Astrocyte (in vitro differentiated cells and primary cell): Measurements from ENCODE around the gene PPP6R1.

Source experiments
- EZH2 ChIP-seq: IDR thresholded peaks from 2 replicates; pipeline ENCODE4 v1.6.1; 2012; ENCODE audit warnings: mild to moderate bottlenecking, low read length, inconsistent platforms; ENCODE audit not compliant: insufficient read depth
- TF ChIP-seq, protein P1 (sequence below): IDR thresholded peaks from 2 replicates; pipeline ENCODE4 v1.5.1; 2011; ENCODE audit warnings: low read depth, mild to moderate bottlenecking, inconsistent platforms, low read length, moderate library complexity; ENCODE audit not compliant: insufficient read depth

DNA sequence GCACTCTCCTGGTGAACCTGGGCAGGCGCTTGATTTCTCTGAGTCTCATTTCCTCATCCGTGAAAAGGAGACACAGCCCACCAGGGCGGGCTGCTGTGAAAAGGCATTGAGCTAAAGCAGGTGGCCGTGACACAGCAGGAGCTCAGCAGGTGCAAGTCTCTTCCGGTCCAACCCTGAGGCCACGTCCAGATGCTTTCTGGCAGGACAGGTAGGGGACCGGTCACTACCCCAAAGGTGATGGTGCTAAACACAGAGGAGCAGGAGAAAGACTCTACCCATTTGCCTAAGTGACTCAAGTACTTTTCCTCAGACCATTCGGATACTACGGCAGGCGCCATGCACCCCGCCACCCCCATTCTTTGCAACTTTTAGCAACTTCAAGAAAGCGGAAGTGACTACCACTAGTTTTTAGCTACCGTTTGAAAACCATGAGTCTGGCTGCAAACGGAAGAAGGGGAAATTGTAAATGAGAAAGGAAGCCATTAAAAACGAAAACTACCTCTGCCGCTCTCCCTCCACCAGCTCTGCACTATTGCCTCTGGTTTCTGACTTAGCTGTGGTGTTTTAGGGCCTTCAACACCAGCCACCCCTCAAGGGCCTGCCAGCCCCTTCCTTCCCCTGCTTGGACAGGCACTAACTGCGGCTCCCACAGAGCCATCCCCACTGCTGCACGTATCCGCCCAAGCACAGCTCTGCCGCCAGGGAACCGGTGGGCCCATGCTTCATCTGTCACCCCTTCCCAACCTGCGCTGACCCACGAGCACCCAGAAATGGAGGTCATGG lies 4.8 kb downstream of the PPP6R1 start:
- TF ChIP-seq, protein P1, sequence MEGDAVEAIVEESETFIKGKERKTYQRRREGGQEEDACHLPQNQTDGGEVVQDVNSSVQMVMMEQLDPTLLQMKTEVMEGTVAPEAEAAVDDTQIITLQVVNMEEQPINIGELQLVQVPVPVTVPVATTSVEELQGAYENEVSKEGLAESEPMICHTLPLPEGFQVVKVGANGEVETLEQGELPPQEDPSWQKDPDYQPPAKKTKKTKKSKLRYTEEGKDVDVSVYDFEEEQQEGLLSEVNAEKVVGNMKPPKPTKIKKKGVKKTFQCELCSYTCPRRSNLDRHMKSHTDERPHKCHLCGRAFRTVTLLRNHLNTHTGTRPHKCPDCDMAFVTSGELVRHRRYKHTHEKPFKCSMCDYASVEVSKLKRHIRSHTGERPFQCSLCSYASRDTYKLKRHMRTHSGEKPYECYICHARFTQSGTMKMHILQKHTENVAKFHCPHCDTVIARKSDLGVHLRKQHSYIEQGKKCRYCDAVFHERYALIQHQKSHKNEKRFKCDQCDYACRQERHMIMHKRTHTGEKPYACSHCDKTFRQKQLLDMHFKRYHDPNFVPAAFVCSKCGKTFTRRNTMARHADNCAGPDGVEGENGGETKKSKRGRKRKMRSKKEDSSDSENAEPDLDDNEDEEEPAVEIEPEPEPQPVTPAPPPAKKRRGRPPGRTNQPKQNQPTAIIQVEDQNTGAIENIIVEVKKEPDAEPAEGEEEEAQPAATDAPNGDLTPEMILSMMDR: no peak
- no peak for TF ChIP-seq EZH2
